Skin epidermis (tissue), 12 donors: Measurements from ENCODE around the gene BMP2K.

ENCODE experiments used
- H3K27ac ChIP-seq, 21 experiments: fragments of 200-600 bp; sonication (generic) in 11 of 21; one replicate each; pipeline ENCODE4 v1.5.0; 2020; ENCODE audit warnings: mild to moderate bottlenecking in 3 of 21, inconsistent platforms in 2 of 21, moderate library complexity in 2 of 21
- H3K4me3 ChIP-seq, 7 experiments: fragments of 200-600 bp; sonication (generic) in 2 of 7; one replicate each; pipeline ENCODE4 v1.5.0; 2020; ENCODE audit warnings: inconsistent platforms in 2 of 7, mild to moderate bottlenecking in 2 of 7, moderate library complexity in 1 of 7

The BMP2K gene

DNA sequence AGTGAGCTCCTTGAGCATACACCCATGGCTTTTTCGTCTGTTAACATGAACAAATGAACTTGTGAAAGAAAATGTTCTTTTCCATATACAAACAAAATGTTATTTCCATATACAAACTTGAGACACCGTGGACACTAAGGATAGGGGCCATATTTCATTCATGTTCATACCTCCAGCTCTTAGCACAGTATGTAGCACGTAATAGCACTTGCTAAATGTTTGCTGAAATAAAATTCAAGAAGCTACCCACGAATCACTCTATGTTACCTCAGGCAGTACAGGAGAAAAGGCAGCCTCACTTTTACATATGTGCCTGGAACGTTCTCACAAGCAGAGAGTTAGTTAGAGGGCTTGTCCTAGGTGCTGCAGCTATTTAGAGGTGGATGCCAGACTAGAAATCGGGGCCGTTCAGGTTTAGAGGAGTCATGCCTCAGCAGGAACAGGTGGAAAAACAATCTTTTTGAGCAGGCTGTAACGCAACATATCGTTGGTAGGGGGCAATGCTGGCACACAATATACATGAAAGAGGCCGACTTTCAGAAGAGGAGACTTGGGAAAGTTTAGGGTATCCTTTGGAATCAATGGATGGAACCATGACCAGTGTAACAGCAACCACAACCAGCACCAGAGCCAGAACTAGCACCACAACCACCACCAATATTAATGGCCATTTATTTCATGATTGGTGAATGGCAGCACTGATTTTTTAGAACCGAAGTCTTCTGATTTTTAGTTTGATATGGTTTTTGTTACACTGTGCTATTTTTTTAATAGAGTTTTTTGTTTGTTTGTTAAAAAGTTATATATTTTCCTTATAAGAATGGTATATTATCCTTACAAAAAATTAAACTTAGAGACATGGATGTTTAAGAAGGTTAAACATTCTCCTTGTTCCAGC lies 177.9 kb downstream of the BMP2K start:
- H3K4me3 ChIP-seq = no peak overlapping the region
- no peak overlapping the region for H3K27ac ChIP-seq

DNA sequence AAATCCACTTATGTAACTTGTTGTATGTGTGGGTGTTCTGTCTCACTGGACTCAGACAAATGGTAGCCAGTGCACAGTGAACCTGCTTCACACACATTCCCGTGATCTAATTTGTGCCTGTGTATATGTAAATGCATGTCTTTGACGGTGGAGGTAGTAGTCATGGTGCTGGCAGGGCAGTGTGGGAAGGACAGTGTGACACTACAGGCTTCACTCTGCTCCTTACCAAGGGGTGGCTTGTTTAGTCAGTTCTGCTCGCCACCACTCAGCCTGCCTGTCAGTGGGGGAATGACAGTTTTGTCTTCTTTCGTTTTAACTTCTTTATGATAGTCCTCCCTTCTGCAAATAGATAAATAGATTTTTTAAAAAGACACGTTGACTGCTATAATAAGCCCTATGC lies 180.8 kb downstream of the BMP2K start:
- H3K4me3 ChIP-seq = no peak overlapping the region
- H3K27ac ChIP-seq = no peak overlapping the region

DNA sequence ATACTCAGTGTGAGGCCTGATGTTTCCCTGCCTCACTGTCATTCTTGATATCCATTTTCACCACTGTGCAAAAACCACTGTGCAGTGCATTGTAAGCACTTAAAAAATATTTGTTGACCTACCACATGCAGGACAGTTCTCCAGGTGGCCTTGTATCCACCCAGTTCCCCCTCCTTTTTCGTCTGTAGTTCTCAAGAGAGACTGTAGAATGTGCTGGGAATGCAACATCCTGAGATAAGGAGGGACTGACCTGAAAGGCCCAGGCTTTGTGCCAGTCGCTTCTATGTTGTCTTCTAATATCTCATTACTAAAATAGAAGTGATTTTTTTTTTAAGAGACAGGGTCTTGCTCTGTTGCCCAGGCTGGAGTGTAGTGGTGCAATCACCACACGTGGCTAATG lies 184.8 kb downstream of the BMP2K start:
- Histone ChIP-seq H3K27ac (no peak overlapping the region), H3K4me3 (no peak overlapping the region)
